Heart right ventricle (tissue), 16 donors: Measurements from ENCODE around the gene ITPR2. TPM values are rescaled to one million over a fixed set of nuclear protein-coding genes. Genes with fewer than 3 reads are reported as not detected.

Experiments
- ATAC-seq, 8 donors: fragments of 200-7000 bp; cut with Tn5 transposase; one replicate each; pipeline ENCODE4 v1.9.1; 2020; ENCODE audit warnings: mild to moderate bottlenecking in 8 of 8, moderate library complexity in 8 of 8, moderate number of reproducible peaks in 1 of 8
- DNase-seq, 2 donors: peaks; one replicate each; pipeline ENCODE4 v3.0.0-alpha.2; 2020
- H3K27ac ChIP-seq, 10 donors: fragments of 200-600 bp; sonication (generic) in 2 of 10; one replicate each; pipeline versions ENCODE4 v1.5.0 to v1.8.0; 2020 to 2022; ENCODE audit warnings: mild to moderate bottlenecking in 3 of 10
- H3K27me3 ChIP-seq, 7 donors: fragments of 200-600 bp; one replicate each; pipeline ENCODE4 v1.8.0; 2021 to 2022; ENCODE audit warnings: mild to moderate bottlenecking in 2 of 7
- H3K36me3 ChIP-seq, 9 donors: fragments of 200-600 bp; sonication (generic) in 1 of 9; one replicate each; pipeline versions ENCODE4 v1.5.0 to v1.8.0; 2020 to 2022; ENCODE audit warnings: mild to moderate bottlenecking in 2 of 9
- H3K4me1 ChIP-seq, 9 donors: fragments of 200-600 bp; sonication (generic) in 1 of 9; one replicate each; pipeline versions ENCODE4 v1.5.0 to v1.8.0; 2020 to 2022; ENCODE audit warnings: mild to moderate bottlenecking in 4 of 9
- H3K4me3 ChIP-seq, 10 donors: fragments of 200-600 bp; sonication (generic) in 2 of 10; one replicate each; pipeline versions ENCODE4 v1.5.0 to v1.8.0; 2020 to 2022; ENCODE audit warnings: mild to moderate bottlenecking in 7 of 10, moderate library complexity in 2 of 10
- H3K9me3 ChIP-seq, 11 donors: fragments of 200-600 bp in 10 of 11; sonication (generic) in 2 of 11; one replicate each; pipeline versions ENCODE4 v1.5.0 to v1.8.0; 2013 to 2022; ENCODE audit warnings: mild to moderate bottlenecking in 2 of 11, control low read depth in 1 of 11, moderate library complexity in 1 of 11
- WGBS, 2 donors: extraction: QIAGEN DNeasy Blood & Tissue Kit; methylation state at CpG; one replicate each; pipeline ENCODE4 v1.1.7; 2013; ENCODE audit warnings: inconsistent platforms in 1 of 2; 5-methylcytosine and 5-hydroxymethylcytosine counted together
- intact Hi-C, 10 donors: fragments of 100-400 bp; cut with DNase I; formaldehyde crosslinking; loops; one replicate each; pipeline versions ENCODE4 v1.11.1 to v1.14.2; 2022
- polyA plus RNA-seq, 2 donors: library from polyadenylated mRNA; stranded (reverse); fragments of 200-250 nt; gene quantifications; one replicate each; pipeline ENCODE4 v1.2.3, GENCODE V29; 2013
- total RNA-seq, 10 donors: library from RNA; stranded (reverse); fragmentation: NEBNext Ultra II Directional in 3 of 10; extraction: Animal tissue kit (Norgen Biotek cat#: 25700) in 3 of 10; gene quantifications; one replicate each; pipeline versions ENCODE4 v1.2.1 to v1.2.4, GENCODE V29; 2021 to 2023
- TF ChIP-seq, protein P1 (sequence below), 9 donors: fragments of 200-600 bp; sonication (generic) in 2 of 9; IDR thresholded peaks; one replicate each; pipeline versions ENCODE4 v1.5.0 to v1.8.0; 2021 to 2022; ENCODE audit warnings: antibody characterized with exemption in 9 of 9, mild to moderate bottlenecking in 5 of 9, moderate library complexity in 1 of 9
- donor health status: Arrhythmogenic right ventricular cardiomyopathy.
- donor health status: ischemic (EF 13 %, LVEDD 7.1; RV severe dilation, severe dysfunction).
- donor health status: healthy with polysubstance abuse.
- donor health status: DM: no; HTN: yes; CAD: no.
- donor health status: DM: no; HTN: no; CAD: no.
- donor health status: ischemic (EF 25% LVEDD 6.9; RV normal size, moderate dysfunction).
- donor health status: ischemic (EF 25% LVEDD 5.7; RV mildly dilated, moderate dysfunction).
- donor health status: healthy.
- donor health status: DM: yes; HTN: yes; CAD: no.
- donor health status: Ischemic cardiomyopathy.
- donor health status: ischemic (EF 35%, LVEDD 5.7; RV mildly dilated, moderate dysfunction).
- donor health status: nonischemic (EF 11% LVEDD 7.7; RV severe dilation, severe dysfunction).
- donor health status: DM: yes; HTN: yes; CAD: no.
- donor health status: PGD.
- donor health status: ischemic (EF 29% LVEDD 5.4; RV normal size, mild dysfunction).
- donor health status: nonischemic (EF 23%, LVEDD 6.1; RV moderate dilation, normal function).

The ITPR2 gene
- total and polyA plus RNA-seq, 12 donors = 2.0 to 18.9 (median 14.3) TPM

DNA sequence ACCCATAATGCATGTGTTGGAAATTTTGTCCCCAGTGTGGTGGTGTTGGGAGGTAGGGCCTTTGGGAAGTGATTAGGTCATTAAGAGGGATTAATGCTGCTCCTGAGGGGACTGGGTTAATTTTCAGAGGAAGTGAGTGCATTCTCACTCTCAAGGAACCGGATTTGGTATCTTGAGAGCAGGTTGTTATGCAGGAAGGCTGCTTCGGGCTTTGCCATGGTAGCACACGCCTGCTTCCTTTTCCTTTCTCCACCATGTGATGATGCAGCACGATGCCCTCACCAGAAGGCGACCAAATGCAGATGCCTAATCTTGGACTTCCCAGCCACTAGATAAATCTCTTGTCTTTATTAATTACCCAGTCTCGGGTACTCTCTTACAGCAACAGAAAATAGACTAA is 380.5 kb downstream of the ITPR2 start:
- no peak for DNase-seq
- peaks cover 0 to 8% (median under 1%) of the 10 kb centered on the region in 9 donors for H3K36me3 ChIP-seq
- intact Hi-C loops = loop anchor here in 1 of 10 donors (10.0 kb wide), 1 partner anchor 92 kb away; no protein-coding TSS in a partner anchor
- no peaks in the 10 kb centered on the region for H3K27me3 ChIP-seq
- no peak overlapping the region for H3K27ac ChIP-seq
- 44 to 59% methylated on average over 6 of the region's 6 CpGs for WGBS, 2 donors
- peaks cover 0 to 32% (median 11%) of the 10 kb centered on the region in 9 donors for H3K4me1 ChIP-seq
- H3K9me3 ChIP-seq = no peaks in the 10 kb centered on the region
- no peak overlapping the region for H3K4me3 ChIP-seq
- TF ChIP-seq, protein P1, sequence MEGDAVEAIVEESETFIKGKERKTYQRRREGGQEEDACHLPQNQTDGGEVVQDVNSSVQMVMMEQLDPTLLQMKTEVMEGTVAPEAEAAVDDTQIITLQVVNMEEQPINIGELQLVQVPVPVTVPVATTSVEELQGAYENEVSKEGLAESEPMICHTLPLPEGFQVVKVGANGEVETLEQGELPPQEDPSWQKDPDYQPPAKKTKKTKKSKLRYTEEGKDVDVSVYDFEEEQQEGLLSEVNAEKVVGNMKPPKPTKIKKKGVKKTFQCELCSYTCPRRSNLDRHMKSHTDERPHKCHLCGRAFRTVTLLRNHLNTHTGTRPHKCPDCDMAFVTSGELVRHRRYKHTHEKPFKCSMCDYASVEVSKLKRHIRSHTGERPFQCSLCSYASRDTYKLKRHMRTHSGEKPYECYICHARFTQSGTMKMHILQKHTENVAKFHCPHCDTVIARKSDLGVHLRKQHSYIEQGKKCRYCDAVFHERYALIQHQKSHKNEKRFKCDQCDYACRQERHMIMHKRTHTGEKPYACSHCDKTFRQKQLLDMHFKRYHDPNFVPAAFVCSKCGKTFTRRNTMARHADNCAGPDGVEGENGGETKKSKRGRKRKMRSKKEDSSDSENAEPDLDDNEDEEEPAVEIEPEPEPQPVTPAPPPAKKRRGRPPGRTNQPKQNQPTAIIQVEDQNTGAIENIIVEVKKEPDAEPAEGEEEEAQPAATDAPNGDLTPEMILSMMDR (IDR thresholded peaks at IDR 0.05) = no peak
- no peak for ATAC-seq

DNA sequence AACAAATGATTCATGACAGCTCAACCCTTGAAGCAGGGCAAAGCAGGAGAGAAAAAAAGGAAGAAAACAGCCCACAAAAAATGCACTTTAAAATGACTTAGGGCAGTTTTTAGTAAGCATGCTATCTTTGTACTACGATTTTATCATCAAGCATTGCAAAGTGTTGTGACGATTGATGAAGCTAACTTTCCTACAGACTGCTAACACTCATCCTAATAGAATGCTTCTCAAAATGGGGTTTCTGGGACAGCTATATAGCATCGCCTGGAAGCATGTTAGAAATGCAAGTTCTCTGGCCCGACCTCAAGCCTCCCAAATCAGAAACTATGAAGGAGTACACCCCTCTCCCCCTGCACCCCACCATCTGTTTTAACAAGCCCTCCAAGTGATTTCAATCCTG is 381.2 kb downstream of the ITPR2 start:
- Histone ChIP-seq H3K9me3 (no peaks in the 10 kb centered on the region), H3K4me3 (no peak overlapping the region), H3K27ac (no peak overlapping the region), H3K4me1 (peaks cover 0 to 31% (median 11%) of the 10 kb centered on the region in 9 donors), H3K27me3 (no peaks in the 10 kb centered on the region), H3K36me3 (peaks cover 0 to 7% (median 0%) of the 10 kb centered on the region in 9 donors)
- WGBS, 2 donors = 52 to 62% methylated on average over 4 of the region's 4 CpGs
- ATAC-seq (no peak), DNase-seq (no peak)
- TF ChIP-seq, protein P1 (IDR thresholded peaks at IDR 0.05) = no peak
- intact Hi-C loops = loop anchor here in 1 of 10 donors (10.0 kb wide), 1 partner anchor 93 kb away; no protein-coding TSS in a partner anchor

DNA sequence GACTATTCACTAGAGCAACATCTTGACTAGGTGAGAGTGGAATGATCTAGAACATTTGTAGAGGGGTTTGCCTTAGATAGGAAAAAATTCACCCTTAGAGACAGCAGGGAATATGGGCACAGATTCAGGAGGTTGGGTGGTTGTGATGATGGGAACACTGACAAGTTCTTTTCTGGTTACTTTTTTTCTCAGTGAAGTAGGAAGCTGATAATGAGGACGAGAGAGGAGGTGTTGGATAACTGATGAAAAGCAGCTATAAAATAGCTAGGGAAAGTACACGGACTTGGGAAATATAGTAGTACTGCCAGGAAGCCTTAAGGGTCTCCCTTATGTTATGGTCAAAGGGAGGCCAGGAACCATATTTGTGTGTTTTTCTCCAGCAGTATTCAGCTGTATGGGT is 387.1 kb downstream of the ITPR2 start:
- H3K36me3 ChIP-seq = peaks cover 0 to 34% (median 10%) of the 10 kb centered on the region in 9 donors
- intact Hi-C loops = loop anchor here in 1 of 10 donors (10.0 kb wide), 1 partner anchor 169 kb away; no protein-coding TSS in a partner anchor
- TF ChIP-seq, protein P1 (IDR thresholded peaks at IDR 0.05) = no peak
- ATAC-seq (peak in 4 of 8 donors; percentile 41 to 80 (median 75)), DNase-seq (no peak)
- H3K4me1 ChIP-seq = no peaks in the 10 kb centered on the region
- H3K27me3 ChIP-seq = no peaks in the 10 kb centered on the region
- H3K27ac ChIP-seq = peak overlapping the region in 1 of 10 donors; percentile 23
- H3K4me3 ChIP-seq = no peak overlapping the region
- no peaks in the 10 kb centered on the region for H3K9me3 ChIP-seq
- WGBS, 2 donors = 35 to 57% methylated on average over 2 of the region's 2 CpGs

DNA sequence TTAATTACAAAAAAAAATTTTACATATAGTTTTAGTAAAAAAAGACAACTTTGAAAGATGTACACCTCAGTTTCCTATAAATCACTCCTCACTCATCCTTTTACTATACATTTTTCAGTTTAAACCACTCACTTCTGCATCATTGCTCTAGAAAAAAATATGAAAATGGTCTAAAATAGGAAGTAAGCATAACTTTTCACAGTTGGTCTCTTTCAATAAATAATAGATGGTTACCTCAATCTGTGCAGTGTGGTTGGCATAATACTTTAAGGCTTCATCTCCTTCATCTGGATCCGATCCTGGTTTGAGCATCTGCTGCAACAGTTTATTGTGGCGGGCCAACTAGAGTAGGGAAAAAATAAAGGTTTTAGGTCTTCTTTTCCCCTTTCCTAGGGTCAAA is 389.7 kb downstream of the ITPR2 start:
- intact Hi-C loops = loop anchor here in 1 of 10 donors (10.0 kb wide), 1 partner anchor 171 kb away; no protein-coding TSS in a partner anchor
- no peaks in the 10 kb centered on the region for H3K4me1 ChIP-seq
- 97 to 99% methylated on average over 2 of the region's 2 CpGs for WGBS, 2 donors
- ATAC-seq (no peak), DNase-seq (no peak)
- no peaks in the 10 kb centered on the region for H3K27me3 ChIP-seq
- no peaks in the 10 kb centered on the region for H3K9me3 ChIP-seq
- no peak overlapping the region for H3K4me3 ChIP-seq
- peaks cover 0 to 51% (median 10%) of the 10 kb centered on the region in 9 donors for H3K36me3 ChIP-seq
- TF ChIP-seq, protein P1 (IDR thresholded peaks at IDR 0.05) = no peak
- no peak overlapping the region for H3K27ac ChIP-seq
